Peyer's patch (tissue), 4 donors: ENCODE results near the gene MED13L.

Experiments
- POLR2A ChIP-seq, 2 donors: fragments of 450-650 bp; IDR thresholded peaks; one replicate each; pipeline ENCODE4 v1.5.1; 2017; ENCODE audit warnings: antibody characterized with exemption in 2 of 2, mild to moderate bottlenecking in 2 of 2, moderate library complexity in 2 of 2
- TF ChIP-seq, protein P1 (sequence below), 6 experiments: fragments of 450-650 bp in 4 of 6; fragments of 200-600 bp in 2 of 6; sonication (generic) in 1 of 6; IDR thresholded peaks; one replicate each; pipeline ENCODE4 v1.5.1; 2017 to 2019; ENCODE audit warnings: antibody characterized with exemption in 6 of 6, mild to moderate bottlenecking in 3 of 6, moderate library complexity in 1 of 6

DNA sequence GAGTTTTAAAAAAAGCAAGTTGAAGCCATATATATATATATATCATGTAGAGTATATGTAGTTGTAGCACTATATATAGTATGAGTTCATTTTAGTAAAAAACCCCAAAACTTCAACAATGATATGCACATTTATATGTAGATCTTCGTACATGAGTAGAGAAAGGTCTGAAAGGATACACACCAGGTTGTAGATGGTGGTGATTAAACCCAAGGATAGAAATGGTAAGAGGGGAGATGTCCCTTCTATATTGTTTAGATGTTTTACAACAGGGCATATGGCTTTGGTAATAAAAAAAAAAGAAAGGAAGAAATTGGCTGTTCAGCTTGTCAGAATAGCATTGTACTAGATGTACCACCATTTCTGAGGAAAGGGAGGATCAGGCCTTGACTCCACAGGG, 31.9 kb upstream of the MED13L start:
- TF ChIP-seq, protein P1, sequence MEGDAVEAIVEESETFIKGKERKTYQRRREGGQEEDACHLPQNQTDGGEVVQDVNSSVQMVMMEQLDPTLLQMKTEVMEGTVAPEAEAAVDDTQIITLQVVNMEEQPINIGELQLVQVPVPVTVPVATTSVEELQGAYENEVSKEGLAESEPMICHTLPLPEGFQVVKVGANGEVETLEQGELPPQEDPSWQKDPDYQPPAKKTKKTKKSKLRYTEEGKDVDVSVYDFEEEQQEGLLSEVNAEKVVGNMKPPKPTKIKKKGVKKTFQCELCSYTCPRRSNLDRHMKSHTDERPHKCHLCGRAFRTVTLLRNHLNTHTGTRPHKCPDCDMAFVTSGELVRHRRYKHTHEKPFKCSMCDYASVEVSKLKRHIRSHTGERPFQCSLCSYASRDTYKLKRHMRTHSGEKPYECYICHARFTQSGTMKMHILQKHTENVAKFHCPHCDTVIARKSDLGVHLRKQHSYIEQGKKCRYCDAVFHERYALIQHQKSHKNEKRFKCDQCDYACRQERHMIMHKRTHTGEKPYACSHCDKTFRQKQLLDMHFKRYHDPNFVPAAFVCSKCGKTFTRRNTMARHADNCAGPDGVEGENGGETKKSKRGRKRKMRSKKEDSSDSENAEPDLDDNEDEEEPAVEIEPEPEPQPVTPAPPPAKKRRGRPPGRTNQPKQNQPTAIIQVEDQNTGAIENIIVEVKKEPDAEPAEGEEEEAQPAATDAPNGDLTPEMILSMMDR (IDR thresholded peaks at IDR 0.05): no peak
- no peak for TF ChIP-seq POLR2A (IDR thresholded peaks at IDR 0.05)
